Urinary bladder (tissue), 4 donors: ENCODE measurements around the gene DIRAS1. TPM values are rescaled to one million over a fixed set of nuclear protein-coding genes. Genes with fewer than 3 reads are reported as not detected.
"Not testable (repeated sequence)": the region's sequence is repeated elsewhere in the genome, so short reads cannot be mapped to it uniquely, and the experiment has no call there.

ENCODE experiments used
- DNase-seq: peaks from one replicate; pipeline ENCODE4 v3.0.0-alpha.2; 2015; ENCODE audit errors: extremely low spot score
- H3K27ac ChIP-seq: one replicate; pipeline ENCODE4 v1.5.1; 2013; ENCODE audit warnings: low read depth, mild to moderate bottlenecking, moderate library complexity
- H3K36me3 ChIP-seq: one replicate; pipeline ENCODE4 v1.6.1; 2013; ENCODE audit warnings: mild to moderate bottlenecking, moderate library complexity; ENCODE audit not compliant: insufficient read depth
- H3K4me1 ChIP-seq: one replicate; pipeline ENCODE4 v1.6.1; 2013; ENCODE audit warnings: mild to moderate bottlenecking, moderate library complexity; ENCODE audit not compliant: insufficient read depth
- H3K4me3 ChIP-seq: one replicate; pipeline ENCODE4 v1.5.1; 2013; ENCODE audit warnings: low read depth, low read length
- WGBS: extraction: QIAGEN DNeasy Blood & Tissue Kit; methylation state at CpG from one replicate; pipeline ENCODE4 v1.1.7; 2013; 5-methylcytosine and 5-hydroxymethylcytosine counted together
- polyA plus RNA-seq: library from polyadenylated mRNA; stranded (reverse); fragments of 200-250 nt; gene quantifications from one replicate; pipeline ENCODE4 v1.2.3, GENCODE V29; 2013
- total RNA-seq: library from RNA; depleted of rRNA; stranded (reverse); fragments of >200 nt; gene quantifications from one replicate; pipeline ENCODE4 v1.2.3, GENCODE V29; 2014
- donor health status: healthy with polysubstance abuse.
- donor health status: healthy.

The DIRAS1 gene
- total and polyA plus RNA-seq, 2 donors: 3.2 to 13.3 TPM

GRCh38 chr19:2716722-2717637 is 4.2 kb downstream of the DIRAS1 start:
- H3K4me1 ChIP-seq: no peaks in the 10 kb centered on the region
- no peak for DNase-seq
- H3K36me3 ChIP-seq: no peaks in the 10 kb centered on the region
- H3K4me3 ChIP-seq: no peak overlapping the region
- 89% methylated on average over 51 of the region's 51 CpGs for WGBS
- H3K27ac ChIP-seq: no peak overlapping the region

- Histone ChIP-seq H3K4me3 (no peak overlapping the region), H3K27ac (no peak overlapping the region), H3K36me3 (no peaks in the 10 kb centered on the region), H3K4me1 (no peaks in the 10 kb centered on the region)
- WGBS: 90% methylated on average over 19 of the region's 19 CpGs
- no peak for DNase-seq
Measured at GRCh38 chr19:2716275-2716650, 4.9 kb downstream of the DIRAS1 start.

- Histone ChIP-seq H3K27ac (no peak overlapping the region), H3K4me3 (no peak overlapping the region), H3K36me3 (no peaks in the 10 kb centered on the region), H3K4me1 (no peaks in the 10 kb centered on the region)
- DNase-seq: no peak
- WGBS: 95% methylated on average over 12 of the region's 12 CpGs
Measured at GRCh38 chr19:2715470-2716274, 5.5 kb downstream of the DIRAS1 start.

GRCh38 chr19:2714531-2715269 is 6.5 kb downstream of the DIRAS1 start:
- H3K27ac ChIP-seq: no peak overlapping the region
- WGBS: 81% methylated on average over 16 of the region's 16 CpGs
- H3K4me1 ChIP-seq: no peaks in the 10 kb centered on the region
- H3K4me3 ChIP-seq: no peak overlapping the region
- no peak for DNase-seq
- H3K36me3 ChIP-seq: no peaks in the 10 kb centered on the region

GRCh38 chr19:2714102-2714501 is 7.1 kb downstream of the DIRAS1 start:
- DNase-seq, H3K36me3 ChIP-seq, H3K4me1 ChIP-seq, H3K27ac ChIP-seq, H3K4me3 ChIP-seq: not testable (repeated sequence)
- 53% methylated on average over 1 of the region's 1 CpG for WGBS

GRCh38 chr19:2713170-2713569 is 8.0 kb downstream of the DIRAS1 start:
- not testable (repeated sequence) for DNase-seq, H3K36me3 ChIP-seq, H3K4me3 ChIP-seq, H3K27ac ChIP-seq, H3K4me1 ChIP-seq
- WGBS: 85% methylated on average over 3 of the region's 3 CpGs

GRCh38 chr19:2711875-2712205 is 9.3 kb downstream of the DIRAS1 start:
- DNase-seq: no peak
- no peak overlapping the region for H3K4me3 ChIP-seq
- H3K4me1 ChIP-seq: no peaks in the 10 kb centered on the region
- H3K36me3 ChIP-seq: no peaks in the 10 kb centered on the region
- WGBS: 69% methylated on average over 5 of the region's 5 CpGs
- no peak overlapping the region for H3K27ac ChIP-seq

- WGBS: 64% methylated on average over 17 of the region's 17 CpGs
- H3K4me3 ChIP-seq: no peak overlapping the region
- no peaks in the 10 kb centered on the region for H3K4me1 ChIP-seq
- H3K36me3 ChIP-seq: no peaks in the 10 kb centered on the region
- H3K27ac ChIP-seq: no peak overlapping the region
- no peak for DNase-seq
Measured at GRCh38 chr19:2711172-2711874, 9.8 kb downstream of the DIRAS1 start.

GRCh38 chr19:2706251-2706650 is 14.9 kb downstream of the DIRAS1 start:
- Histone ChIP-seq H3K4me1 (no peaks in the 10 kb centered on the region), H3K27ac (no peak overlapping the region), H3K36me3 (no peaks in the 10 kb centered on the region), H3K4me3 (no peak overlapping the region)
- 96% methylated on average over 5 of the region's 5 CpGs for WGBS
- DNase-seq: no peak

- Histone ChIP-seq H3K4me3 (no peak overlapping the region), H3K36me3 (no peaks in the 10 kb centered on the region), H3K27ac (no peak overlapping the region), H3K4me1 (no peaks in the 10 kb centered on the region)
- WGBS: 75% methylated on average over 6 of the region's 6 CpGs
- no peak for DNase-seq
Measured at GRCh38 chr19:2703691-2704216, 17.4 kb downstream of the DIRAS1 start.

GRCh38 chr19:2703077-2703437 is 18.1 kb downstream of the DIRAS1 start:
- Histone ChIP-seq H3K36me3 (no peaks in the 10 kb centered on the region), H3K4me3 (peak overlapping the region; percentile 53), H3K27ac (no peak overlapping the region), H3K4me1 (no peaks in the 10 kb centered on the region)
- WGBS: 78% methylated on average over 5 of the region's 5 CpGs
- DNase-seq: no peak

- peak; percentile 66 for DNase-seq
- Histone ChIP-seq H3K36me3 (no peaks in the 10 kb centered on the region), H3K4me1 (no peaks in the 10 kb centered on the region), H3K4me3 (peak within 1 kb of the TSS; percentile 53), H3K27ac (no peak within 1 kb of the TSS)
- 1% methylated on average over 77 of the region's 77 CpGs for WGBS
Measured at GRCh38 chr19:2702170-2703076, 18.7 kb downstream of the DIRAS1 start, which contains the start of gene GNG7. TSS of gene GNG7 (minus strand) at chr19:2702694. CDS start at chr19:2520688, 182,006 bp downstream.
